ENCODE measurements around the gene KRT83. TPM values are rescaled to one million over a fixed set of nuclear protein-coding genes. Genes with fewer than 3 reads are reported as not detected.
"Not testable (repeated sequence)": the region's sequence is repeated elsewhere in the genome, so short reads cannot be mapped to it uniquely, and the experiment has no call there.

Gene KRT83
- polyA plus RNA-seq, 3 donors, result not detected

GRCh38 chr12:52354200-52354599 is 33.0 kb upstream of the KRT83 start:
- DNase-seq (ENCODE audit: low read depth in 3 of 3, low spot score in 2 of 3), result no peak

- DNase-seq (ENCODE audit: low read depth in 3 of 3, low spot score in 2 of 3), result no peak
Observed at GRCh38 chr12:52353766-52354165, 32.6 kb upstream of the KRT83 start.

GRCh38 chr12:52352951-52353350 is 31.8 kb upstream of the KRT83 start:
- DNase-seq (ENCODE audit: low read depth in 3 of 3, low spot score in 2 of 3), result no peak

GRCh38 chr12:52351196-52352059 is 30.2 kb upstream of the KRT83 start:
- DNase-seq (ENCODE audit: low read depth in 3 of 3, low spot score in 2 of 3), result no peak

GRCh38 chr12:52350786-52351185 is 29.6 kb upstream of the KRT83 start:
- no peak for DNase-seq (ENCODE audit: low read depth in 3 of 3, low spot score in 2 of 3)

- no peak for DNase-seq (ENCODE audit: low read depth in 3 of 3, low spot score in 2 of 3)
Observed at GRCh38 chr12:52350021-52350620, 28.9 kb upstream of the KRT83 start.

GRCh38 chr12:52349196-52349595 is 28.0 kb upstream of the KRT83 start:
- DNase-seq (ENCODE audit: low read depth in 3 of 3, low spot score in 2 of 3), result no peak

- no peak for DNase-seq (ENCODE audit: low read depth in 3 of 3, low spot score in 2 of 3)
Observed at GRCh38 chr12:52347551-52348510, 26.6 kb upstream of the KRT83 start.

GRCh38 chr12:52347016-52347415 is 25.8 kb upstream of the KRT83 start:
- DNase-seq (ENCODE audit: low read depth in 3 of 3, low spot score in 2 of 3), result no peak

GRCh38 chr12:52346593-52346992 is 25.4 kb upstream of the KRT83 start:
- no peak for DNase-seq (ENCODE audit: low read depth in 3 of 3, low spot score in 2 of 3)

- not testable (repeated sequence) for DNase-seq (ENCODE audit: low read depth in 3 of 3, low spot score in 2 of 3)
Observed at GRCh38 chr12:52345041-52345440, 23.8 kb upstream of the KRT83 start.

- no peak for DNase-seq (ENCODE audit: low read depth in 3 of 3, low spot score in 2 of 3)
Observed at GRCh38 chr12:52344111-52344510, 22.9 kb upstream of the KRT83 start.

- DNase-seq (ENCODE audit: low read depth in 3 of 3, low spot score in 2 of 3), result no peak
Observed at GRCh38 chr12:52343550-52343949, 22.4 kb upstream of the KRT83 start.

GRCh38 chr12:52342781-52343490 is 21.7 kb upstream of the KRT83 start:
- no peak for DNase-seq (ENCODE audit: low read depth in 3 of 3, low spot score in 2 of 3)

GRCh38 chr12:52341066-52341580 is 19.9 kb upstream of the KRT83 start:
- no peak for DNase-seq (ENCODE audit: low read depth in 3 of 3, low spot score in 2 of 3)

- DNase-seq (ENCODE audit: low read depth in 3 of 3, low spot score in 2 of 3), result no peak
Observed at GRCh38 chr12:52338241-52338960, 17.2 kb upstream of the KRT83 start.

GRCh38 chr12:52337054-52337453 is 15.9 kb upstream of the KRT83 start:
- DNase-seq (ENCODE audit: low read depth in 3 of 3, low spot score in 2 of 3), result no peak

GRCh38 chr12:52336641-52337040 is 15.4 kb upstream of the KRT83 start:
- DNase-seq (ENCODE audit: low read depth in 3 of 3, low spot score in 2 of 3), result no peak

- no peak for DNase-seq (ENCODE audit: low read depth in 3 of 3, low spot score in 2 of 3)
Observed at GRCh38 chr12:52335598-52336262, 14.5 kb upstream of the KRT83 start.
